ENCODE results near the gene PLCB1.

GRCh38 chr20:8487696-8488095, 355.6 kb downstream of the PLCB1 start:
- TF ChIP-seq, protein P1, sequence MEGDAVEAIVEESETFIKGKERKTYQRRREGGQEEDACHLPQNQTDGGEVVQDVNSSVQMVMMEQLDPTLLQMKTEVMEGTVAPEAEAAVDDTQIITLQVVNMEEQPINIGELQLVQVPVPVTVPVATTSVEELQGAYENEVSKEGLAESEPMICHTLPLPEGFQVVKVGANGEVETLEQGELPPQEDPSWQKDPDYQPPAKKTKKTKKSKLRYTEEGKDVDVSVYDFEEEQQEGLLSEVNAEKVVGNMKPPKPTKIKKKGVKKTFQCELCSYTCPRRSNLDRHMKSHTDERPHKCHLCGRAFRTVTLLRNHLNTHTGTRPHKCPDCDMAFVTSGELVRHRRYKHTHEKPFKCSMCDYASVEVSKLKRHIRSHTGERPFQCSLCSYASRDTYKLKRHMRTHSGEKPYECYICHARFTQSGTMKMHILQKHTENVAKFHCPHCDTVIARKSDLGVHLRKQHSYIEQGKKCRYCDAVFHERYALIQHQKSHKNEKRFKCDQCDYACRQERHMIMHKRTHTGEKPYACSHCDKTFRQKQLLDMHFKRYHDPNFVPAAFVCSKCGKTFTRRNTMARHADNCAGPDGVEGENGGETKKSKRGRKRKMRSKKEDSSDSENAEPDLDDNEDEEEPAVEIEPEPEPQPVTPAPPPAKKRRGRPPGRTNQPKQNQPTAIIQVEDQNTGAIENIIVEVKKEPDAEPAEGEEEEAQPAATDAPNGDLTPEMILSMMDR (IDR thresholded peaks at IDR 0.05), result no peak
- TF ChIP-seq POLR2A (IDR thresholded peaks at IDR 0.05; ENCODE audit: low read depth) (no peak), POLR2AphosphoS5 (IDR thresholded peaks at IDR 0.05) (no peak)

Data from esophagus muscularis mucosa (tissue), 3 donors.